Measurements from ENCODE around the gene RFT1. TPM values are rescaled to one million over a fixed set of nuclear protein-coding genes. Genes with fewer than 3 reads are reported as not detected.

RFT1 gene
- total RNA-seq, 1 experiment from 2014 or later, result 26.3 TPM

DNA sequence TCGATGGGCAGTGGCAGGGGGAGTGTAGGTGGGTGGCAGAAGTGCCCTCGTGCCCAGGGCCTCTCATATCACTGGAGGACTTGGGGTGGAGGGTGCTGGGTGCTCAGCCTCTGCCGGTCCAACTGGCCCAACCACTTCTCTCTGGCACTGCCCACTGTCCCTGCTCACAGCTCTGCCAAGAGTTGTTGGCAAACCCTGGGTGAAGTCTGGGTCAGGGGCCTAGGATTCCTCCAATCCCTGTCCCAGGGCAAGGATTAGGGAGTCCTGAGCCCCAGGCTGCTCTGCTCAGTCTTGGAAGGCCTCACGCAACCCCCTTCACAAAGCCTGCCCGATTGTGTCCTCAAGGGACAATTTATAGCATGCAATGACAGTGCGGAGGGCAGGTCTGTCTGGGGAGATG, 25.5 kb upstream of the RFT1 start:
- POLR2A ChIA-PET, result no interaction called here
- ATAC-seq (no peak), DNase-seq (ENCODE audit: low spot score) (no peak)
- H3K27ac Mint-ChIP-seq, result no peak overlapping the region
- H3K27me3 Mint-ChIP-seq (ENCODE audit: low read depth), result peaks cover 15% of the 10 kb centered on the region
- TF ChIP-seq NR2C2 (CRISPR knock-in tag; IDR thresholded peaks at IDR 0.05), result no peak
- TF ChIP-seq ZNF232 (CRISPR knock-in tag; IDR thresholded peaks at IDR 0.05), result no peak
- TF ChIP-seq FOXJ3 (CRISPR knock-in tag; IDR thresholded peaks at IDR 0.05; ENCODE audit: borderline replicate concordance), result no peak
- TF ChIP-seq ZNF121 (CRISPR knock-in tag; IDR thresholded peaks at IDR 0.05), result no peak
- TF ChIP-seq, protein P1, sequence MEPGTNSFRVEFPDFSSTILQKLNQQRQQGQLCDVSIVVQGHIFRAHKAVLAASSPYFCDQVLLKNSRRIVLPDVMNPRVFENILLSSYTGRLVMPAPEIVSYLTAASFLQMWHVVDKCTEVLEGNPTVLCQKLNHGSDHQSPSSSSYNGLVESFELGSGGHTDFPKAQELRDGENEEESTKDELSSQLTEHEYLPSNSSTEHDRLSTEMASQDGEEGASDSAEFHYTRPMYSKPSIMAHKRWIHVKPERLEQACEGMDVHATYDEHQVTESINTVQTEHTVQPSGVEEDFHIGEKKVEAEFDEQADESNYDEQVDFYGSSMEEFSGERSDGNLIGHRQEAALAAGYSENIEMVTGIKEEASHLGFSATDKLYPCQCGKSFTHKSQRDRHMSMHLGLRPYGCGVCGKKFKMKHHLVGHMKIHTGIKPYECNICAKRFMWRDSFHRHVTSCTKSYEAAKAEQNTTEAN (CRISPR knock-in tag; IDR thresholded peaks at IDR 0.05), result no peak
- TF ChIP-seq FOXP1 (CRISPR knock-in tag; IDR thresholded peaks at IDR 0.05; ENCODE audit: borderline replicate concordance), result no peak
- TF ChIP-seq NR3C1 (CRISPR knock-in tag; conservative IDR thresholded peaks at IDR 0.05; ENCODE audit: low read depth), result no peak
- TF ChIP-seq ZNF396 (CRISPR knock-in tag; IDR thresholded peaks at IDR 0.05; ENCODE audit: borderline replicate concordance), result no peak
- TF ChIP-seq ESRRA (CRISPR knock-in tag; IDR thresholded peaks at IDR 0.05; ENCODE audit: borderline replicate concordance), result no peak
- TF ChIP-seq ATF1 (CRISPR knock-in tag; IDR thresholded peaks at IDR 0.05), result no peak
- TF ChIP-seq NFYB (CRISPR knock-in tag; conservative IDR thresholded peaks at IDR 0.05; ENCODE audit: low read depth), result no peak
- TF ChIP-seq GABPB1 (CRISPR knock-in tag; IDR thresholded peaks at IDR 0.05), result no peak
- TF ChIP-seq ZNF138 (CRISPR knock-in tag; conservative IDR thresholded peaks at IDR 0.05), result no peak
- TF ChIP-seq ELF4 (CRISPR knock-in tag; IDR thresholded peaks at IDR 0.05; ENCODE audit: low read depth), result no peak
- TF ChIP-seq, protein P2, sequence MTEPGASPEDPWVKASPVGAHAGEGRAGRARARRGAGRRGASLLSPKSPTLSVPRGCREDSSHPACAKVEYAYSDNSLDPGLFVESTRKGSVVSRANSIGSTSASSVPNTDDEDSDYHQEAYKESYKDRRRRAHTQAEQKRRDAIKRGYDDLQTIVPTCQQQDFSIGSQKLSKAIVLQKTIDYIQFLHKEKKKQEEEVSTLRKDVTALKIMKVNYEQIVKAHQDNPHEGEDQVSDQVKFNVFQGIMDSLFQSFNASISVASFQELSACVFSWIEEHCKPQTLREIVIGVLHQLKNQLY (CRISPR knock-in tag; IDR thresholded peaks at IDR 0.05), result no peak
- no peak for TF ChIP-seq CREB1 (CRISPR knock-in tag; IDR thresholded peaks at IDR 0.05)
- TF ChIP-seq, protein P3, sequence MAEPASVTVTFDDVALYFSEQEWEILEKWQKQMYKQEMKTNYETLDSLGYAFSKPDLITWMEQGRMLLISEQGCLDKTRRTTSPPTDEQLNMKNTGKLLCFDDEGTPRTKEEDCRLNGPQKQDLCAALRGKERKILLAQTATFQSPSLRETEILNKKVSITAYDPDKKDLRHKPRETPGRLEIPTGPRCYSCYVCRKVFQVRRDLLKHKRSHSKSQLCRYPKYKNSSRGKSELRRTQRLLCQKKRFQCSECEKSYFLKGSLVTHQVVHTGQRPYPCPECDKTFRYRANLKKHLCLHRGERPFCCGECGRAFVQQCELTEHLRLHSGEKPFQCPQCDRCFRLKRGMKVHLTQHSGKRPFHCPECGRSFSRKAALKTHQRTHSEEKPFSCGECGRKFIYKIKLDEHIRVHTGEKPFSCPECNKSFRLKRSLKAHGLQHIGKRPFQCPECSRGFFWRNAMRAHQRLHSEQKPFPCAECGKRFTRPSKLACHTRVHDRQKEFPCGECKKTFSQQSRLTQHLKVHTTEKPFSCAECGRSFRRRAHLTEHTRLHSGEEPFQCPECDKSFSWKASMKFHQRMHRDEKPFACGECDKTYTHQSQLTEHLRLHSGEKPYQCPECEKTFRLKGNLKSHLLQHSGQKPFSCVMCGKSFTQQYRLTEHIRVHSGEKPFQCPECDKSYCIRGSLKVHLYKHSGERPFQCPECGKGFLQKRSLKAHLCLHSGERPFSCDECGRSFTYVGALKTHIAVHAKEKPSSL (CRISPR knock-in tag; conservative IDR thresholded peaks at IDR 0.05), result no peak
- TF ChIP-seq FOXP4 (CRISPR knock-in tag; IDR thresholded peaks at IDR 0.05), result no peak
- TF ChIP-seq PRRX2 (CRISPR knock-in tag; IDR thresholded peaks at IDR 0.05), result no peak
- no peak for TF ChIP-seq TCF7 (CRISPR knock-in tag; IDR thresholded peaks at IDR 0.05; ENCODE audit: low read depth)
- no peaks in the 10 kb centered on the region for H3K9me3 Mint-ChIP-seq
- no peak overlapping the region for H3K4me3 Mint-ChIP-seq
- no peaks in the 10 kb centered on the region for H3K36me3 Mint-ChIP-seq
- CTCF ChIA-PET, result interaction anchor here (0.6 to 3.7 kb wide), 4 partner anchors 13 to 499 kb away, joined by 3 to 12 read pairs (median 10); no protein-coding TSS in a partner anchor
- H3K4me1 Mint-ChIP-seq, result peaks cover 28% of the 10 kb centered on the region

DNA sequence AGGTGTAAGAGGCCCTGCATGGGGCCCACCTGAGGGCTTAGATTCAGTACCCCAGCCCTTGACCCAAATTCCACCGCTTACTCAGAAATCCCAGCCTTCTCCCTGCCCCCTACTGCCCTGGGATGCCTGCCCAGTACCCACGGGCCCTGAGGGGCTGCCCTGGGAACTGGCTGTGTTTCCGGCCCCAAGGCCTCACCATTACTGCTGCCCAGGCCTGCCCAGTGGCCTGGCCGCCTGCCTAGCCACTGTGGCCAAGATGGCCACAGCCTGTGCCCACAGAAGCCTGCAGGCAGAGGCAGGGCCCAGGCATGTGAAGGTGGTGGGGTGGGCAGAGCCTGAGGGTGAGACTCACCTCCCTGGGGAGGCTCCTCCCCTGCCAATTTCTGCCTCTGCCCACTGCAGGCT, 24.6 kb upstream of the RFT1 start:
- H3K9me3 Mint-ChIP-seq, result no peaks in the 10 kb centered on the region
- CTCF ChIA-PET, result no interaction called here
- TF ChIP-seq CBFB (CRISPR knock-in tag; IDR thresholded peaks at IDR 0.05; ENCODE audit: low read depth) (no peak), SMAD3 (CRISPR knock-in tag; IDR thresholded peaks at IDR 0.05; ENCODE audit: borderline replicate concordance) (no peak), USF1 (CRISPR knock-in tag; IDR thresholded peaks at IDR 0.05) (no peak), ZNF671 (CRISPR knock-in tag; IDR thresholded peaks at IDR 0.05) (no peak), ZNF263 (CRISPR knock-in tag; IDR thresholded peaks at IDR 0.05; ENCODE audit: low read depth) (no peak), E2F5 (CRISPR knock-in tag; IDR thresholded peaks at IDR 0.05) (no peak), CREM (CRISPR knock-in tag; IDR thresholded peaks at IDR 0.05) (no peak), TCF7 (CRISPR knock-in tag; IDR thresholded peaks at IDR 0.05; ENCODE audit: low read depth) (no peak)

More for the DNA sequence above, 24.6 kb upstream of the RFT1 start:
- no peak for DNase-seq (ENCODE audit: low spot score)
- H3K36me3 Mint-ChIP-seq, result no peaks in the 10 kb centered on the region
- H3K27me3 Mint-ChIP-seq (ENCODE audit: low read depth), result peaks cover 9% of the 10 kb centered on the region
- H3K4me1 Mint-ChIP-seq, result peaks cover 22% of the 10 kb centered on the region
- POLR2A ChIA-PET, result no interaction called here
- no peak overlapping the region for H3K4me3 Mint-ChIP-seq
- no peak overlapping the region for H3K27ac Mint-ChIP-seq
- no peak for ATAC-seq

Data from WTC11 (cell line).